Liver (tissue), 3 donors: ENCODE measurements around the gene HACD1.

ENCODE experiments used
- ATF3 ChIP-seq: IDR thresholded peaks from 2 replicates; pipeline ENCODE4 v1.6.1; 2016; ENCODE audit warnings: antibody characterized with exemption
- CTCF ChIP-seq: fragments of 150-350 bp; IDR thresholded peaks from 2 replicates; pipeline ENCODE4 v1.5.1; 2017; ENCODE audit warnings: improper control_type of control experiment, low read depth, low read length; ENCODE audit not compliant: missing input control
- EGR1 ChIP-seq, 2 donors: IDR thresholded peaks; 2 replicates each; pipeline ENCODE4 v1.6.1; 2016 to 2018; ENCODE audit warnings: antibody characterized with exemption in 2 of 2, low read depth in 2 of 2
- FOXA2 ChIP-seq: IDR thresholded peaks from 2 replicates; pipeline ENCODE4 v1.6.1; 2016; ENCODE audit warnings: antibody characterized with exemption
- GABPA ChIP-seq, 2 donors: IDR thresholded peaks in 1 of 2; conservative IDR thresholded peaks in 1 of 2; 2 replicates each; pipeline ENCODE4 v1.6.1; 2016; ENCODE audit warnings: antibody characterized with exemption in 2 of 2, mild to moderate bottlenecking in 1 of 2, moderate library complexity in 1 of 2
- JUND ChIP-seq, 2 donors: IDR thresholded peaks; 2 replicates each; pipeline ENCODE4 v1.6.1; 2016; ENCODE audit warnings: antibody characterized with exemption in 2 of 2
- MAX ChIP-seq: IDR thresholded peaks from 2 replicates; pipeline ENCODE4 v1.6.1; 2016; ENCODE audit warnings: antibody characterized with exemption
- RAD21 ChIP-seq, 2 donors: IDR thresholded peaks; 2 replicates each; pipeline ENCODE4 v1.6.1; 2016; ENCODE audit warnings: antibody characterized with exemption in 2 of 2, mild to moderate bottlenecking in 2 of 2
- REST ChIP-seq: IDR thresholded peaks from 2 replicates; pipeline ENCODE4 v1.6.1; 2016; ENCODE audit warnings: antibody characterized with exemption, mild to moderate bottlenecking
- SP1 ChIP-seq: IDR thresholded peaks from 2 replicates; pipeline ENCODE4 v1.6.1; 2018; ENCODE audit warnings: antibody characterized with exemption, mild to moderate bottlenecking
- TAF1 ChIP-seq: conservative IDR thresholded peaks from 2 replicates; pipeline ENCODE4 v1.6.1; 2016; ENCODE audit warnings: antibody characterized with exemption, mild to moderate bottlenecking
- YY1 ChIP-seq: IDR thresholded peaks from 2 replicates; pipeline ENCODE4 v1.6.1; 2016; ENCODE audit warnings: antibody characterized with exemption, mild to moderate bottlenecking
- ZBTB33 ChIP-seq: IDR thresholded peaks from 2 replicates; pipeline ENCODE4 v1.6.1; 2016; ENCODE audit warnings: antibody characterized with exemption
- donor health status: healthy.
- donor health status: healthy.

- TF ChIP-seq JUND (IDR thresholded peaks at IDR 0.05), result no peak
- TF ChIP-seq CTCF, result peak; percentile 21
- TF ChIP-seq RAD21 (IDR thresholded peaks at IDR 0.05), result peak; percentile 55 to 58
- TF ChIP-seq EGR1 (IDR thresholded peaks at IDR 0.05; ENCODE audit: low read depth in 2 of 2), result no peak
- TF ChIP-seq YY1, result no peak
- no peak for TF ChIP-seq TAF1
- no peak for TF ChIP-seq ATF3
- TF ChIP-seq FOXA2, result no peak
- TF ChIP-seq GABPA (IDR thresholded peaks at IDR 0.05 in 1 of 2, conservative IDR thresholded peaks at IDR 0.05 in 1 of 2), result no peak
- no peak for TF ChIP-seq ZBTB33
- no peak for TF ChIP-seq REST
- TF ChIP-seq MAX, result no peak
- TF ChIP-seq SP1, result no peak
Measured at GRCh38 chr10:17599089-17599488, 18.1 kb downstream of the HACD1 start.
